ENCODE data around the gene ARHGAP21.
"Not testable (repeated sequence)": the region's sequence is repeated elsewhere in the genome, so short reads cannot be mapped to it uniquely, and the experiment has no call there.

The ARHGAP21 gene

GRCh38 chr10:24723788-24724380, at the start of gene ARHGAP21:
TSS of gene ARHGAP21 (minus strand) at chr10:24723887. CDS start at chr10:24721899, 1,988 bp downstream.
- peak; percentile 57 to 79 (median 75) for DNase-seq

GRCh38 chr10:24771943-24772694, 48.4 kb upstream of the ARHGAP21 start:
- no peak for DNase-seq

DNA sequence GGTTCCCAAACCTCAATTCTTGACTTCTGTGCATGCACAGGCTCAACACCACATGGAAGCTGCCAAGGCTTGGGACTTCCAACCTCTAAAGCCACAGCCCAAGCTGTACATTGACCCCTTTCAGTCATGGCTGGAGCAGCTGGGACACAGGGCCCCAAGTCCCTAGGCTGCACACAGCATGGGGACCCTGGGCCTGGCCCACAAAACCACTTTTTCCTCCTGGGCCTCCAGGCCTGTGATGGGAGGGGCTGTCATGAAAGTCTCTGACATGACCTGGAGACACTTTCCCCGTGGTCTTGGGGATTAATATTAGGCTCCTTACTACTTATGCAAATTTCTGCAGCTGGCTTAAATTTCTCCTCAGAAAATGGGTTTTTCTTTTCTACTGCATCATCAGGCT, 41.3 kb upstream of the ARHGAP21 start:
- not testable (repeated sequence) for DNase-seq

- DNase-seq: no peak
Observed at GRCh38 chr10:24762966-24763623, 39.4 kb upstream of the ARHGAP21 start.

DNA sequence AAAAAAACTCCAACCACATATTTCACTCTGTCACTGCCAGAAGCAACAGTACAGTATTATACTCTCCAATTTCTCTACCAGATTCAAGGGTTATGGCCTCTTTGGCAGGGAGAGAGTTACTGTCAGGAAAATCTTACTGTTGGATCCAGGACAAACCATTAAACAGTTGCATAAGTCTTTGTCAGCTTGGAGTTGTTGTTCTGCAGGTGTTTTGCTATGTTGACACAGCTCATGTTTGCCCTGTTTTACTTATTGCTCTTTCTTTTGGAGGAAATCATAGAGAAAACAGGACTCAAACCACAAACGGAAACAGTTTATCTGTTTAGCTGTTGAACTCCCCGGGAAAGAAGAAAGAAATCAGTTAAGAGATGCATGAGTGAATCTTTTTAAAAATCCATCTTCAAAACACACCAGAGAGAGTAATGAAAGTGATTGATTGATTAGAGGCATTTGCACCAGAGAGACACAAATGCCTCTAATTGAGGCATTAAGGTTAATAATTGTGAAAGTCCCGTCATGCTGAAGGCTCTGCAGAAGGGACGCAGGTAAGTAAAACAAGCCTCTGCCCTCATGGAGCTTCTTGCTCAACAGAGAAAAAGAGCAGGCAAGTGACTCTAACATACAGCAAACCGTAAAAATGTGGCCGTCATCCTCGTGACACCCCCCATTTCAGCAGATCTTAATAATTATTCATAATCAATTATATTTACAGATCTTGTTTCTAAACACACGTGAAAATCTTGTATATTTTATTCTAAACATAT, 38.7 kb upstream of the ARHGAP21 start:
- DNase-seq: peak in 1 of 3 experiments; percentile 7

DNA sequence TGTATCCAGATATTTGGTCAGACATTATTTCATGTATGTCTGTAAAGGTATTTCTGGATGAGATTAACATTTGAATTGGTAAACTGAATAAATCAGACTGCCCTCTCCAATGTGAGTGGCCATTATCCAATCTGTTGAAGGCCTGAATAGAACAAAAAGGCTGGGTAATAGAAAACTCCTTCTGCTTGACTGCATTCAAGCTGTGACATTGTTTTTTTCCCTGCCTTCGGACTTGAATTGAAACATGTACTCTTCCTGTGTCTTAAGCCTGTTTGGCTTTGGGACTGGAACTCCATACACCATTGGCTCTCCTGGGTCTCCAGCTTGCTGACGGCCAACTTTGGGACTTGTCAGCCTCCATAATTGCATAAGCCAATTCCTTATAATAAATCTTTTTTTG, 36.0 kb upstream of the ARHGAP21 start:
- DNase-seq: no peak

GRCh38 chr10:24758254-24758653, 34.6 kb upstream of the ARHGAP21 start:
- DNase-seq: not testable (repeated sequence)

GRCh38 chr10:24756283-24756682, 32.6 kb upstream of the ARHGAP21 start:
- DNase-seq: no peak

DNA sequence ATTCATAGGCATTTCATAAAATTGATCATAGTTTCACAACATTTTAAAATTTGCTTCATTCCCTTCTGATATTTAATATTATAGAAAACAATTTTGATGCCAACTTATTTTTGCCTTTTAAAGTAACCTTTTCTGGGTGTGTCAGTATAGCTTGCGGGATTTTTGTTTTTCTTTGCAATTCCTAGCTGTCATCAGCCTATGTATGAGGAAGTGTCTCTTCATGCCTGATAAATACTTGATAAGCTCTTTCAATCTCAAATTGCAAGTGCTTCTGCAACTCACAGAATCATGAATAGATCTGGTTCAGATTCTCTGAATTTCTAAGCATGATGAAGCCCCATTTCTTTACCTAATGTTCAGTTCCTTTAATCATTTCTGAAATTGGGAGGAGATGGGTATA, 28.0 kb upstream of the ARHGAP21 start:
- no peak for DNase-seq

- no peak for DNase-seq
Observed at GRCh38 chr10:24750695-24751094, 27.0 kb upstream of the ARHGAP21 start.

- DNase-seq: no peak
Observed at GRCh38 chr10:24748214-24748613, 24.5 kb upstream of the ARHGAP21 start.

DNA sequence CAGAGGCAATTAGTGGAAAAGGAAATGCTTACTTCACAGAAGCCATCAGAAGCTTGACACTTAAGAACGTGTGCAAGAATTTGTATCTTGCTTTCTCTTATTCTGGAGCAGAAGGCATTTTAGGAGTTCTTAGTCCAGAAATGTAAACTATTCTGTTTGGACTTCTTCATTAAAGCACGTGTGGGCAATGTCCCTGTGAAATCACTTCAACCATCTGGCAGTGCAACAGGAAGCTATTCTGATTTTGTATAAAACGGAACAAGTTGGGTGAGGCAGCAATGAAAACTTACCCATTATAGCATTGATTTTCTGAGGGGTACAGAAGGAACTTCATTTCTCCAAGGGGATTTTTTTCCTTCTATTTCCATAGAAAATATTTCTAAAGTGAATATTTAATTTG, 21.3 kb upstream of the ARHGAP21 start:
- no peak for DNase-seq

DNA sequence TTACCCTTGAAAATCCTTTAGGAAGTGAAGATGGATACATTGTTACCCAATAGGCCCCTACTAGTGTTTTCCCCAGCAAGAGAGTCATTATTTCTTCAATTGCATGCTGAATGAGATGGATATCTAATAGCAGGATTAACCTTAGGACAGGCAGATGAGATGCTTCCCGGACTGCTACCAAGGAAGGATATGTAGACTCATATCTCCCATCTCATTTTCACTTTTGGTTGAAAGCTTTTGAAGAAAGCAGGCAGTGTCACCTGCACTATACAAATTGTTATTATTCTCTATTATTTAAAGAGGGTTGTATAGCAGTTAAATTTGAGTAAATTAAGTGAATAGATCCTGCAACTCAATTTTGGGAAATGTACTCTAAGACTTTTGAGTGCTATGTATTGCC, 17.0 kb upstream of the ARHGAP21 start:
- DNase-seq: no peak

GRCh38 chr10:24737001-24737400, 13.3 kb upstream of the ARHGAP21 start:
- DNase-seq: no peak

DNA sequence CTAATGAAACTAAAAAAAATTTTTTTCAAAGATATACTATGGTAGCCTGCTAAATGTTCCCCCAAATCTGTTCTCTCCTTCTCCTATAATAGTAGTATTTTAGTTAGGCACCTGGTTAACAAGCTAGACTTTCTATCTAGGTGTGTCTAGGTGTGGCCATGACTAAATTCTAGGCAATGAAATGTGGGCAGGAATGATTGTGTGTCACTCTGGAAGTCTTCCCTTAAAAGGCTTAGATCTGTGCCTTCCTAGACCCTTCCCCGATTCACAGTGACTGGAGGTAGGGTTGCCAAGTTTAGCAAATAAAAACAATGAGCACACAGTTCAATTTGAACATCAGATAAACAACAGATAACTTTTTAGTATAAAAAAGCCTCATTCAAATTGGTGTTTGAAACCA, 8.3 kb upstream of the ARHGAP21 start:
- no peak for DNase-seq

GRCh38 chr10:24730811-24731210, 7.1 kb upstream of the ARHGAP21 start:
- no peak for DNase-seq

DNA sequence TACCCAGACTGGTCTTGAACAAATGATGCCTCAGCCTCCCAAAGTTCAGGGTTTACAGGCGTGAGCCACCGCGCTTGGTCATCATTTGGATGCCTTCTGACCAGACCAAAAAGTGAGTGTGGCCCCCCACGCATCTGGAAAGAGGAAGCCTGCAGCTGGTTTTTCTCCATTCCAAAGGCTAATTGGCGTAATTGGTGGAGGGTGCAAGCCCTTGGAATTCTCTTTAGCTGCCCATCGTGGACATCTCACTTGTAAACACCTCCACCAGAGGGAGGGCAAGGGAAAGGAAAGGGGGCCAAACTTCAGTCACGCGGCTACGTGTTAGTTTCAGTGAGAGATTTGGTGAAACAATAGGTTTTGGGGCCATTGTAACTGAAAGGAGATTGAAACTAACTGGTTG, 4.1 kb upstream of the ARHGAP21 start:
- peak in 1 of 3 experiments; percentile 1 for DNase-seq

DNA sequence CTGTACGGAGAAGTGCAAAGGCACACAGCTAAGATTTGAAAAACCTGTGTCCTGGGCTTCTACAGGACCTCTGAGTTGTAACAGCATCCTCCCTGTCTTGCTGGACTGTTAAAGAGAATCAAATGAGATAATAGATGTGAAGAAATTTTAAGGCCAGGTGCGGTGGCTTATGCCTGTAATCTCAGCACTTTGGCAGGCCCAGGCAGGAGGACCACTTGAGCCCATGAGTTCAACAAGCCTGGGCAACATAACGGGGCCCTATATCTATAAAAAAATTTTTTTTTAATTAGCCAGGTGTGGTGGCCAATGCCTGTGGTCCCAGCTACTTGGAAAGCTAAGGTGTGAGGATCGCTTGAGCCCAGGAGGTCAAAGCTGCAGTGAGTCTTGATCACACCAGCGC, 2.9 kb upstream of the ARHGAP21 start:
- peak in 1 of 3 experiments; percentile 19 for DNase-seq

DNA sequence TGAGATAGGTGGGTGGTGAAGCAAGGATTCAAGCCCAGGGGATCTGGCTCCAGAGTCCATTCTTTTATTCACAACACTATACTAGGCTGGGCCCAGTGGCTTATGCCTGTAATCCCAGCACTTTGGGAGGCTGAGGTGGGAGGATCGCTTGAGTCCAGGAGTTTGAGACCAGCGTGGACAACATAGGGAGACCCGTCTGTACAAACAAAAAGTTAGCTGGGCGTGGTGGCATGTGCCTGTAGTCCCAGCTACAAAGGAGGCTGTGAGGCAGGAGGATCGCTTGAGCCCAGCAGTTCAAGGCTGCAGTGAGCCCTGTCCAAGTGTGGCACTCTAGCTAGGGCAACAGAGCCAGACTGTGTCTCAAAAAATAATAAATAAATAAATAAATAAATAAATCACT, 2.3 kb upstream of the ARHGAP21 start:
- DNase-seq: not testable (repeated sequence)

DNA sequence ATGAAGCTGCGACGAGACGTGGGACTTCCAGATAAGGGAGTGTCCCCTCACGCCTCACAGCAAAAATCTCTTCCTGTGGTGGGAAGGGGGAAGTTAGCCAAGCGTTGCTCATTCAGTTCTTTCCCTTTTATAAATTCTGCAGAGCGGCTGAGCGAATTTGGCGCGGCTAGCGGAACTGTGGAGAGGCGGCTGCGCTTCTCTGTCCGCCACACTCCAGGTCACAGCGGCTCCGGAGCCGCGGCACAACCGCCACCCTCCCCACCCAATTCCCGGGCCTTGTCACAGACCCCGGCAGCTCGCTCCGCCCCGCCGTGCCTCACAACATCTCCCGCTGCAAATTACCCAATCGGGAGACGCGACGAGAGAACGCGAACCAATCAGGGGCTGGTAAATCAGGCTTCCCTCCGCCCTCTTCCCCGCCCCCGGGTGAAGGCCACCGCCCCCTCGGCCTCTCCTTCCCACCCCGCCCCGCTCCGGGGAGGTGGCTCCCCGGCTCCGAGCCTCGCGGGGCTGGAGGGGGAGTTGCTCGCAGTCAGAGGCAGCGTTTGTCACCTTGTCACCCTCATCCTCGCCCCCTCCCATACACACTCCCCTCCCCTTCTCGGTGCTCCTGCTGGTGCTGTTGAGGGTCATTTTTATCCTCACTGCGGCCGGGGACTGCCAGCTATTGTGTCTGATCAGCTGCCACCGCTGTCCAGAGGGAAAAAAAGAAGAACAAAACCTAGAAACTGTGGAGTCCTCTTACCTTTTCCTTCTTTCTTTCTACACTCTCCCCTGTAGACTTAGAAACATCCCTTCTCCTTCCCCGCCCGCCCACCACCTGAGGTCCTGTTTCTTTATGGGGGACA, 918 bp upstream of the ARHGAP21 start:
- DNase-seq: peak; percentile 90 to 97 (median 94)

DNA sequence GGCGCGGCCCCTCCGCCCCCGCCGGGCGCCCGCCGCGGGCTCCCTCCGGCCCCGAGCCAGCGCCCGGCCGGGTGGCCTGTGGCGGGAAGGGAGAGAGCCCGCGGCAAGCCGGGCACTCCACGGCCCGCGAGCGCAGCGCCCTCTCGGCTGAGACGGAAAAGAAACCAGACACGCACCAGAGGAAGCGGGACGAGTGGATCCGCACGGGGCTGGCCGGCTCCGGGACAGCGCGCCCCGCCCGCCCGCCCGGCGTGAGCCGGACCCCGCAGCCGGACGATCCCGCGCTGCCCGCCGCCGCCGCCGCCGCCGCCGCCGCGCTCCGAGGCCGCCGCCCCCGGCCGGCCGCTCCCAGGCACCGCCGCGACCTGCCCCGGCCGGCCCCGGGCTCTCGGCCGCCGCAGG, 300 bp downstream of the ARHGAP21 start:
- peak in 1 of 3 experiments; percentile 25 for DNase-seq

- DNase-seq: peak; percentile 47 to 69 (median 66)
Observed at GRCh38 chr10:24722676-24723385, 856 bp downstream of the ARHGAP21 start.
